Skeletal muscle satellite cell (primary cell): ENCODE results near the gene KCNJ11.
A peak's percentile ranks its signal among the peaks of the same experiment; 100 is the strongest.

Source experiments
- H3K27me3 ChIP-seq: 2 replicates; pipeline ENCODE4 v1.7.0; 2013; ENCODE audit warnings: low read length; ENCODE audit not compliant: control insufficient read depth, insufficient read depth
- H3K36me3 ChIP-seq: 2 replicates; pipeline ENCODE4 v1.7.0; 2013; ENCODE audit warnings: mild to moderate bottlenecking, control low read depth, low read length; ENCODE audit not compliant: insufficient read depth
- H3K4me1 ChIP-seq: 2 replicates; pipeline ENCODE4 v1.7.0; 2013; ENCODE audit warnings: low read length; ENCODE audit not compliant: control insufficient read depth, insufficient read depth
- H3K4me2 ChIP-seq: 2 replicates; pipeline ENCODE4 v1.7.0; 2013; ENCODE audit warnings: mild to moderate bottlenecking, low read length
- H3K4me3 ChIP-seq: 2 replicates; pipeline ENCODE4 v1.7.0; 2013; ENCODE audit warnings: low read length
- H3K9ac ChIP-seq: 2 replicates; pipeline ENCODE4 v1.7.0; 2013; ENCODE audit warnings: mild to moderate bottlenecking, low read depth, low read length, moderate library complexity
- H3K9me3 ChIP-seq: replicated peaks from 2 replicates; pipeline ENCODE4 v1.7.0; 2013; ENCODE audit warnings: mild to moderate bottlenecking, control low read depth, low read length

KCNJ11 gene

GRCh38 chr11:17407575-17407974 lies 19.1 kb upstream of the KCNJ11 start:
- no peak overlapping the region for H3K4me3 ChIP-seq
- H3K36me3 ChIP-seq: no peaks in the 10 kb centered on the region
- H3K9ac ChIP-seq: no peak overlapping the region
- H3K4me1 ChIP-seq: peaks cover 13% of the 10 kb centered on the region
- no peaks in the 10 kb centered on the region for H3K9me3 ChIP-seq
- peaks cover 25% of the 10 kb centered on the region for H3K27me3 ChIP-seq
- H3K4me2 ChIP-seq: no peak overlapping the region

DNA sequence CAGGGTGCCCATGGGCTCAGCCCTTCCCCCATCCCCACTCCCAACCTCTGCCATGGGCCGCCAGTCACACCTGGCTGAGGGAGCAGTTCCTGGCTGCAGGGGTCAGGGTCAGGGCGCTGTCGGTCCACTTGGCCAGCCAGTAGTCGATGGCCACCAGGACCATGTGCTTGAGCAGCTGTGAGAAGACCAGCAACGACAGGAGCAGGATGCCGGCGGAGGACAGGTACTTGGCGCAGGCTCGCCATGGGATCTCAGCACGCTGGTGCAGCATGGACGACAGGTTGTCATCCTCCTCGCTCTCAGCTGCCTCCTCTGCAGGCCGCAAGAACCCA lies 18.3 kb upstream of the KCNJ11 start:
- Histone ChIP-seq H3K4me3 (no peak overlapping the region), H3K9me3 (no peaks in the 10 kb centered on the region), H3K4me2 (no peak overlapping the region), H3K9ac (no peak overlapping the region), H3K4me1 (peaks cover 13% of the 10 kb centered on the region), H3K36me3 (no peaks in the 10 kb centered on the region), H3K27me3 (peaks cover 25% of the 10 kb centered on the region)

- Histone ChIP-seq H3K4me1 (peaks cover 13% of the 10 kb centered on the region), H3K4me3 (no peak overlapping the region), H3K36me3 (no peaks in the 10 kb centered on the region), H3K4me2 (peak overlapping the region; percentile 70), H3K9me3 (no peaks in the 10 kb centered on the region), H3K27me3 (peaks cover 28% of the 10 kb centered on the region), H3K9ac (no peak overlapping the region)
Observed at GRCh38 chr11:17406082-17406817, 17.8 kb upstream of the KCNJ11 start.

- H3K4me2 ChIP-seq: peak overlapping the region; percentile 70
- H3K4me3 ChIP-seq: no peak overlapping the region
- H3K9me3 ChIP-seq: no peaks in the 10 kb centered on the region
- H3K4me1 ChIP-seq: peaks cover 13% of the 10 kb centered on the region
- no peaks in the 10 kb centered on the region for H3K36me3 ChIP-seq
- H3K9ac ChIP-seq: no peak overlapping the region
- H3K27me3 ChIP-seq: peaks cover 29% of the 10 kb centered on the region
Observed at GRCh38 chr11:17405232-17406005, 17.0 kb upstream of the KCNJ11 start.

DNA sequence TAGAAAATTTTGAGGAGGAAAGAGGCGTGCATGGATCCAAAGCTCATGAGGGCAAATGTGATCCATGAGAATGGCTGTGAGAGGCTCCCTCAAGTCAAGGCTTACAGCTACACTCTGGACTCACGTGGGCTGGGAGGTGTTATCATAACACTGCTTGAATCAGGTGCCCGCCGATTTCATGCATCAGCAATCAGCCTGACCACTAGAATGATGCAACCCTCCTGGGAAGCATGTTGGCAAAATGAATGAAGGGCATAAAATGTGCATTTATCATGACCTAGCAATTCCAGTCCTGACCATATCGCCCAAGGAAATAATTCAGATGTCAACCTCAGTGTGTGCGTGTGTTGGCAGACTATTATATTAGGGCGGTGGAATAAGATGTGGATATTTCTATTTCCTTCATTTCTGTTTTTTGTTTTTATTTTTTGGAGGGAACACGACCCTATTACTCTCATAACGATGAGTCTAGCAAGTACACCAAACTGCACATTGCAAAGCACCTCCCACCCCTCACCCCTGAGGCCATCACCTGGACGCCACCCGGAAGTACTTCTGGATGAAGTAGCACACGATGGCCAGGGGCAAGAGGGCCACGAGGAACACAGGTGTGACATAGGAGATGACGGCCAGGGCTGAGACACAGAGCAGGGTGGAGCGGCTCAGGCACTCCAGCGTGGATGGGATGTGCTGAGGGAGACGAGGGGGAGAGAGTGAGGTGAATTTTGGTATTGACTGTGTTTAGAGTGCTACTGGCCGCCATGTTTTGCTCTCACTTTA lies 15.7 kb upstream of the KCNJ11 start:
- no peak overlapping the region for H3K9ac ChIP-seq
- H3K27me3 ChIP-seq: peaks cover 38% of the 10 kb centered on the region
- peaks cover 13% of the 10 kb centered on the region for H3K4me1 ChIP-seq
- H3K9me3 ChIP-seq: no peaks in the 10 kb centered on the region
- H3K36me3 ChIP-seq: no peaks in the 10 kb centered on the region
- no peak overlapping the region for H3K4me2 ChIP-seq
- no peak overlapping the region for H3K4me3 ChIP-seq

GRCh38 chr11:17402486-17402885 lies 14.0 kb upstream of the KCNJ11 start:
- Histone ChIP-seq H3K9ac (no peak overlapping the region), H3K27me3 (peaks cover 47% of the 10 kb centered on the region), H3K9me3 (no peaks in the 10 kb centered on the region), H3K4me2 (no peak overlapping the region), H3K36me3 (no peaks in the 10 kb centered on the region), H3K4me1 (peaks cover 13% of the 10 kb centered on the region), H3K4me3 (no peak overlapping the region)

DNA sequence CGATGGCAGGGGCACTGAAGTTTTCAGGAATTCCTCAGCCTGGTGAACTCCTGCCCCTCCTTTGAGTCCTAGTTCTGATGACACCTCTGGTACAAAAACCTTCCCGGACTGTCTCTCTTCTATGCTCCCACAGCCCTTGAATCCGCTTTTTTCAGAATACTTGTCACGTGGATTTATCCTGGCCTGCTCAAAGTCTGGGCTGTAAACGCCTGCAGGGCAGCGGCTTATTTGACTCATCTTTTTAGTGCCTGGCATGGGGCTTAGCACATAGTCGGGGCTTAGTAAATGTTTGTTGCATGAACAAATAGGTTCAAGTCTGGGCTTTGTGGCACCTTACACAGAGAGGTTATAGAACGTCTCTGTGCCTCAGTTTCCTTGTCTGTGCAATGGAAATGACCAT lies 13.4 kb upstream of the KCNJ11 start:
- H3K4me3 ChIP-seq: no peak overlapping the region
- no peak overlapping the region for H3K4me2 ChIP-seq
- H3K9ac ChIP-seq: no peak overlapping the region
- H3K9me3 ChIP-seq: no peaks in the 10 kb centered on the region
- H3K4me1 ChIP-seq: peaks cover 13% of the 10 kb centered on the region
- H3K27me3 ChIP-seq: peaks cover 47% of the 10 kb centered on the region
- H3K36me3 ChIP-seq: no peaks in the 10 kb centered on the region

GRCh38 chr11:17401316-17401715 lies 12.9 kb upstream of the KCNJ11 start:
- H3K9me3 ChIP-seq: no peaks in the 10 kb centered on the region
- no peak overlapping the region for H3K9ac ChIP-seq
- H3K36me3 ChIP-seq: no peaks in the 10 kb centered on the region
- no peak overlapping the region for H3K4me2 ChIP-seq
- no peak overlapping the region for H3K4me3 ChIP-seq
- H3K27me3 ChIP-seq: peaks cover 50% of the 10 kb centered on the region
- peaks cover 13% of the 10 kb centered on the region for H3K4me1 ChIP-seq

- peaks cover 3% of the 10 kb centered on the region for H3K4me1 ChIP-seq
- no peak overlapping the region for H3K4me3 ChIP-seq
- no peaks in the 10 kb centered on the region for H3K36me3 ChIP-seq
- peaks cover 50% of the 10 kb centered on the region for H3K27me3 ChIP-seq
- H3K9ac ChIP-seq: no peak overlapping the region
- H3K4me2 ChIP-seq: no peak overlapping the region
- no peaks in the 10 kb centered on the region for H3K9me3 ChIP-seq
Observed at GRCh38 chr11:17400048-17400775, 11.8 kb upstream of the KCNJ11 start.

GRCh38 chr11:17399236-17399635 lies 10.8 kb upstream of the KCNJ11 start:
- Histone ChIP-seq H3K36me3 (no peaks in the 10 kb centered on the region), H3K9me3 (no peaks in the 10 kb centered on the region), H3K4me3 (no peak overlapping the region), H3K4me2 (no peak overlapping the region), H3K27me3 (peaks cover 52% of the 10 kb centered on the region), H3K9ac (no peak overlapping the region), H3K4me1 (no peaks in the 10 kb centered on the region)
